GM12878 (cell line): Measurements from ENCODE around the gene PYGO2. TPM values are rescaled to one million over a fixed set of nuclear protein-coding genes. Genes with fewer than 3 reads are reported as not detected.

Experiments
- ATAC-seq: fragments of 200-7000 bp; cut with Tn5 transposase; 3 replicates; pipeline ENCODE4 v1.9.1; 2020; ENCODE audit warnings: mild to moderate bottlenecking, moderate library complexity
- BruUV-seq: library from RNA; stranded (reverse); fragments of 400-500 nt; replicated peaks from 2 replicates; lab custom pipeline; 2021; lab: Mats Ljungman, UMichigan
- CTCF ChIA-PET: fragments of 300-600 bp; sonication (Branson Sonifier 250); formaldehyde crosslinking; extraction: SDS; loops from one replicate; lab custom pipeline; 2021; ENCODE audit warnings: inconsistent platforms; lab: Yijun Ruan, JAX
- POLR2A ChIA-PET: fragments of 350-600 bp; formaldehyde crosslinking; extraction: SDS; loops from one replicate; lab custom pipeline; 2021; ENCODE audit warnings: inconsistent platforms; lab: Charles Lee
- RAD21 ChIA-PET: fragments of 300-600 bp; sonication (Branson Sonifier 250); formaldehyde crosslinking; loops from one replicate; lab custom pipeline; 2023; ENCODE audit warnings: antibody characterized with exemption; ENCODE audit not compliant: unreplicated experiment; lab: Charles Lee
- SMC1A ChIA-PET: fragments of 300-600 bp; sonication (Branson Sonifier 250); formaldehyde crosslinking; loops from one replicate; lab custom pipeline; 2023; ENCODE audit not compliant: unreplicated experiment, uncharacterized antibody; lab: Charles Lee
- DNase-seq: peaks from one replicate; pipeline ENCODE4 v3.0.0-alpha.2; 2011; ENCODE audit warnings: low read depth, low spot score
- FAIRE-seq: peaks from 3 replicates; lab custom pipeline; 2011; peaks lifted over from hg19 to GRCh38; lab: Jason Lieb, UNC
- H2AFZ ChIP-seq: 2 replicates; pipeline ENCODE4 v1.6.0; 2011; ENCODE audit warnings: low read depth, low read length, control low read depth; ENCODE audit not compliant: control insufficient read depth
- H3K27ac ChIP-seq: 2 replicates; pipeline ENCODE4 v1.5.1; 2011; ENCODE audit warnings: control low read depth; ENCODE audit not compliant: control insufficient read depth, insufficient read depth
- H3K27me3 ChIP-seq, 2 experiments: replicated peaks in 1 of 2; 2 replicates each; pipeline versions ENCODE4 v1.6.0 to v1.6.1; 2011; ENCODE audit warnings: low read length in 1 of 2; ENCODE audit not compliant: control insufficient read depth in 2 of 2, insufficient read depth in 2 of 2
- H3K36me3 ChIP-seq, 2 experiments: 2 replicates each; pipeline ENCODE4 v1.5.1; 2011; ENCODE audit warnings: low read length in 1 of 2; ENCODE audit not compliant: control insufficient read depth in 2 of 2, insufficient read depth in 2 of 2
- H3K4me1 ChIP-seq: 2 replicates; pipeline ENCODE4 v1.6.1; 2011; ENCODE audit warnings: mild to moderate bottlenecking, low read length, moderate library complexity, mixed read lengths; ENCODE audit not compliant: control insufficient read depth, insufficient read depth
- H3K4me2 ChIP-seq: 2 replicates; pipeline ENCODE4 v1.6.0; 2011; ENCODE audit warnings: control low read depth; ENCODE audit not compliant: control insufficient read depth, insufficient read depth
- H3K4me3 ChIP-seq: fragments of 200-600 bp; sonication (generic); 2 replicates; pipeline ENCODE4 v1.5.1; 2016
- H3K79me2 ChIP-seq: 2 replicates; pipeline ENCODE4 v1.6.0; 2011; ENCODE audit warnings: low read length; ENCODE audit not compliant: control insufficient read depth, insufficient read depth
- H3K9ac ChIP-seq: 2 replicates; pipeline ENCODE4 v1.8.0; 2011; ENCODE audit warnings: low read length, control low read depth, mixed read lengths; ENCODE audit not compliant: control insufficient read depth, insufficient read depth
- H3K9me3 ChIP-seq: replicated peaks from 3 replicates; pipeline ENCODE4 v1.5.1; 2011; ENCODE audit warnings: mild to moderate bottlenecking, low read length; ENCODE audit not compliant: control insufficient read depth, insufficient read depth
- H4K20me1 ChIP-seq: 2 replicates; pipeline ENCODE4 v1.6.0; 2011; ENCODE audit not compliant: control insufficient read depth, insufficient read depth
- HDGF ChIP-seq: fragments of 450-650 bp; IDR thresholded peaks from 2 replicates; pipeline ENCODE4 v1.6.1; 2016; ENCODE audit warnings: antibody characterized with exemption
- IKZF2 ChIP-seq, 2 experiments: fragments of 450-650 bp; IDR thresholded peaks; 2 replicates each; pipeline ENCODE4 v1.6.1; 2017; ENCODE audit warnings: mild to moderate bottlenecking in 2 of 2, moderate library complexity in 2 of 2
- KDM1A ChIP-seq: fragments of 200-600 bp; sonication (generic); IDR thresholded peaks from 2 replicates; pipeline ENCODE4 v1.6.1; 2016; ENCODE audit warnings: borderline replicate concordance
- RFX5 ChIP-seq: IDR thresholded peaks from 2 replicates; pipeline ENCODE4 v1.6.1; 2011; ENCODE audit warnings: low read depth, low read length, improper control_type of control experiment
- SUPT20H ChIP-seq: IDR thresholded peaks from 2 replicates; pipeline ENCODE4 v1.6.1; 2011; ENCODE audit warnings: low read depth, mild to moderate bottlenecking, low read length, moderate library complexity, borderline replicate concordance; ENCODE audit not compliant: control insufficient read depth
- TCF7 ChIP-seq: IDR thresholded peaks from 2 replicates; pipeline ENCODE4 v1.6.1; 2014; ENCODE audit warnings: antibody characterized with exemption, borderline replicate concordance
- ZBTB4 ChIP-seq: fragments of 450-650 bp; formaldehyde crosslinking; IDR thresholded peaks from 2 replicates; pipeline ENCODE4 v1.4.0; 2022; ENCODE audit warnings: mild to moderate bottlenecking, moderate library complexity
- WGBS: methylation state at CpG from one replicate; pipeline ENCODE4 v1.1.6; 2016; ENCODE audit warnings: low lambda C conversion rate; ENCODE audit not compliant: insufficient replicate concordance, insufficient coverage; ENCODE audit errors: missing lambda C conversion rate; 5-methylcytosine and 5-hydroxymethylcytosine counted together
- in situ Hi-C: fragments of 300-500 bp; cut with MboI; formaldehyde crosslinking; loops from 9 replicates; pipeline ENCODE4 v1.14.3; 2018; ENCODE audit warnings: mixed read lengths
- intact Hi-C: fragments of 100-400 bp; cut with micrococcal nuclease; formaldehyde crosslinking; loops from one replicate; pipeline ENCODE4 v1.14.2; 2022; ENCODE audit not compliant: unreplicated experiment
- polyA plus RNA-seq, 11 experiments: library from polyadenylated mRNA; depleted of rRNA in 4 of 11; unstranded in 6 of 11; stranded (reverse) in 5 of 11; fragments of >200 nt; fragmentation: Nextera tagmentation in 4 of 11; fragmentation: Illumina TruSeq in 1 of 11; extraction: Ambion mirVana in 4 of 11; extraction: Trizol in 1 of 11; gene quantifications; 1 replicate in 1 of 11; 2 replicates in 10 of 11; pipeline versions ENCODE4 v1.2.1 to v1.2.3, GENCODE V29; 2011 to 2016; ENCODE audit warnings: inconsistent platforms in 2 of 11, missing spikeins in 2 of 11, low read depth in 1 of 11
- total RNA-seq, 4 experiments: library from RNA; depleted of rRNA in 3 of 4; stranded (reverse); fragments of >200 nt in 3 of 4; fragmentation: Illumina TruSeq in 1 of 4; extraction: Trizol in 1 of 4; gene quantifications; 2 replicates each; pipeline versions ENCODE4 v1.2.1 to v1.2.3, GENCODE V29; 2013 to 2021

The PYGO2 gene
- total and polyA plus RNA-seq, 10 of the 15 experiments (the other 5 are each of a cell fraction or from before 2014, with no cell fraction given), result 8.1 to 33.8 (median 23.5) TPM

GRCh38 chr1:154926201-154926600, 35.4 kb downstream of the PYGO2 start:
- no peaks in the 10 kb centered on the region for H3K4me1 ChIP-seq
- FAIRE-seq, result no peak
- in situ Hi-C loops, result no loop called here
- intact Hi-C loops, result no loop called here
- DNase-seq, result no peak
- H4K20me1 ChIP-seq, result no peaks in the 10 kb centered on the region
- 93% methylated on average over 10 of the region's 13 CpGs for WGBS
- POLR2A ChIA-PET, result no interaction called here
- ATAC-seq, result no peak
- CTCF ChIA-PET, result no interaction called here
- no peak overlapping the region for H3K4me3 ChIP-seq
- peaks cover 22 to 32% of the 10 kb centered on the region in 2 experiments for H3K36me3 ChIP-seq
- no peaks in the 10 kb centered on the region for H3K27me3 ChIP-seq
- H3K79me2 ChIP-seq, result no peaks in the 10 kb centered on the region
- RAD21 ChIA-PET, result interaction anchor here (0.5 kb wide), 1 partner anchor 192 kb away, joined by 3 read pairs; no protein-coding TSS in a partner anchor
- H3K9ac ChIP-seq, result no peak overlapping the region
- H2AFZ ChIP-seq, result no peak overlapping the region
- SMC1A ChIA-PET, result no interaction called here
- H3K4me2 ChIP-seq, result no peak overlapping the region
- H3K9me3 ChIP-seq, result no peaks in the 10 kb centered on the region
- BruUV-seq, result no TSS peak
- no peak overlapping the region for H3K27ac ChIP-seq
- TF ChIP-seq KDM1A (no peak), IKZF2 (IDR thresholded peaks at IDR 0.05) (no peak), HDGF (no peak), TCF7 (no peak), ZBTB4 (no peak), RFX5 (no peak), SUPT20H (no peak)
